ENCODE data around the gene ZNF619. TPM values are rescaled to one million over a fixed set of nuclear protein-coding genes. Genes with fewer than 3 reads are reported as not detected.
"Not testable (repeated sequence)": the region's sequence is repeated elsewhere in the genome, so short reads cannot be mapped to it uniquely, and the experiment has no call there.

The ZNF619 gene
- total and polyA plus RNA-seq, 4 donors, result 0.50 to 7.1 (median 3.3) TPM

DNA sequence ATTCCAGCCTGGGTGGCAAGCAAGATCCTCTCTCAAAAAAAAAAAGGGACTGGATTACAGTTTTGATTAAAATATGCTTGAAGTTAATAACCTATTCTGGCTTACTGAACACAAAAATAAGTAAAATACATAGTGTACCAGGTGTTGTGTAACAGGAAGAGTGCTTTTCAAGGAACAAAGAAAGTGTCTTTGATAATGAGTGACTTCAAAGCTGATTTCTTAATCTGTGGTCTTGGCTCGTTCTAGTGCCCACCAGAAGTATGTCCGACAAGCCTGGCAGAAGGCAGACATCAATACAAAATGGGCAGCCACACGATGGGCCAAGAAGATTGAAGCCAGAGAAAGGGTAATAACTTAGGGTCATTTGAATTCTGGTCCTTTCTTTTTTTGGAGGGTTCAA lies 15.8 kb upstream of the ZNF619 start:
- Histone ChIP-seq H3K27ac (ENCODE audit: low read depth in 1 of 2, low read length in 2 of 2) (no peak overlapping the region), H3K27me3 (ENCODE audit: control insufficient read depth in 1 of 2, insufficient read depth in 2 of 2, low read length in 1 of 2) (no peaks in the 10 kb centered on the region), H3K36me3 (ENCODE audit: control insufficient read depth in 1 of 2, insufficient read depth in 2 of 2, low read length in 1 of 2) (peaks cover 0 to 2% of the 10 kb centered on the region in 2 donors), H3K4me3 (ENCODE audit: low read length in 2 of 2) (no peak overlapping the region), H3K9me3 (ENCODE audit: control insufficient read depth, low read length) (no peaks in the 10 kb centered on the region), H3K4me1 (ENCODE audit: control insufficient read depth in 1 of 2, insufficient read depth in 2 of 2, low read length in 2 of 2) (peaks cover 0 to 7% of the 10 kb centered on the region in 2 donors)
- no peak for DNase-seq
- WGBS, 2 donors, result 74 to 83% methylated on average over 3 of the region's 3 CpGs
- no peak for ATAC-seq (ENCODE audit: low FRiP score)
- intact Hi-C loops (cut with DNase I), result no loop called here

DNA sequence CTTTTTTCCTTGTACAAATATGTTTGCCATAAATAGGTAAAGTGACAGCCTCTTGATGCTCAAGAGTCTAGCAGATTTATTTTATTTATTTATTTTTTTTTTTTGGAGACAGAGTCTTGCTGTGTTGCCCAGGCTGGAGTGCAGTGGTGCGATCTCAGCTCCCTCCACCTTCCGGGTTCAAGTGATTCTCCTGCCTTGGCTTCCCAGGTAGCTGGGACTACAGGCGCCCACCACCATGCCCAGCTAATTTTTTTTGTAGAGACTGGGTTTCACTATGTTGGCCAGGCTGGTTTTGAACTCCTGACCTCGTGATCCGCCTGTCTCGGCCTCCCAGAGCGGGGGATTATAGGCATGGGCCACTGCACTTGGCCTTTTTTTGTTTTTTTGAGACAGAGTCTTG lies 14.1 kb upstream of the ZNF619 start:
- H3K27ac ChIP-seq (ENCODE audit: low read depth in 1 of 2, low read length in 2 of 2); H3K27me3 ChIP-seq (ENCODE audit: control insufficient read depth in 1 of 2, insufficient read depth in 2 of 2, low read length in 1 of 2); H3K9me3 ChIP-seq (ENCODE audit: control insufficient read depth, low read length); H3K36me3 ChIP-seq (ENCODE audit: control insufficient read depth in 1 of 2, insufficient read depth in 2 of 2, low read length in 1 of 2); H3K4me3 ChIP-seq (ENCODE audit: low read length in 2 of 2); ATAC-seq (ENCODE audit: low FRiP score); H3K4me1 ChIP-seq (ENCODE audit: control insufficient read depth in 1 of 2, insufficient read depth in 2 of 2, low read length in 2 of 2); DNase-seq; intact Hi-C loops (cut with DNase I): not testable (repeated sequence)
- WGBS, 2 donors, result 90 to 94% methylated on average over 7 of the region's 7 CpGs

DNA sequence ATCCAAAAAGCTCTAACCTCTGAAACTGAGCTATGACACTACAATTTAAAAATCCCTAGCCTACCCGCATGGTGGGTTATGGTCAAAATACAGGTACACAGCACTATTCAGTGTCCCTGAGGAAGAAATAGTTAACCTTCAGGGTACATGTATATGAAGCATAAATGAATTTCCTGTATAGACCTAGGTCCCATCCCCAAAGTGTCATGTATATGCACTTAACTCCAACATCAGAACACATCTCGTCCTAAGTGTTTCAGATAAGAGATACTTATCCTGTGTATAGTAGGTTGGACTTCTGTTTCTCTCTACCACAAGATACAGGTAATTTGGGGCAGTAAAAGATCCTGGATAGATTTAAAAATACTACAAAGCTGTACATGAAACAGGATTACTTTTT lies 13.3 kb upstream of the ZNF619 start:
- H3K27me3 ChIP-seq (ENCODE audit: control insufficient read depth in 1 of 2, insufficient read depth in 2 of 2, low read length in 1 of 2), result no peaks in the 10 kb centered on the region
- DNase-seq, result no peak
- H3K9me3 ChIP-seq (ENCODE audit: control insufficient read depth, low read length), result no peaks in the 10 kb centered on the region
- H3K27ac ChIP-seq (ENCODE audit: low read depth in 1 of 2, low read length in 2 of 2), result no peak overlapping the region
- H3K4me3 ChIP-seq (ENCODE audit: low read length in 2 of 2), result no peak overlapping the region
- ATAC-seq (ENCODE audit: low FRiP score), result no peak
- WGBS, 2 donors, result 86 to 90% methylated on average over 2 of the region's 2 CpGs
- H3K36me3 ChIP-seq (ENCODE audit: control insufficient read depth in 1 of 2, insufficient read depth in 2 of 2, low read length in 1 of 2), result peaks cover 2 to 3% of the 10 kb centered on the region in 2 donors
- intact Hi-C loops (cut with DNase I), result no loop called here
- peaks cover 0 to under 1% of the 10 kb centered on the region in 2 donors for H3K4me1 ChIP-seq (ENCODE audit: control insufficient read depth in 1 of 2, insufficient read depth in 2 of 2, low read length in 2 of 2)

DNA sequence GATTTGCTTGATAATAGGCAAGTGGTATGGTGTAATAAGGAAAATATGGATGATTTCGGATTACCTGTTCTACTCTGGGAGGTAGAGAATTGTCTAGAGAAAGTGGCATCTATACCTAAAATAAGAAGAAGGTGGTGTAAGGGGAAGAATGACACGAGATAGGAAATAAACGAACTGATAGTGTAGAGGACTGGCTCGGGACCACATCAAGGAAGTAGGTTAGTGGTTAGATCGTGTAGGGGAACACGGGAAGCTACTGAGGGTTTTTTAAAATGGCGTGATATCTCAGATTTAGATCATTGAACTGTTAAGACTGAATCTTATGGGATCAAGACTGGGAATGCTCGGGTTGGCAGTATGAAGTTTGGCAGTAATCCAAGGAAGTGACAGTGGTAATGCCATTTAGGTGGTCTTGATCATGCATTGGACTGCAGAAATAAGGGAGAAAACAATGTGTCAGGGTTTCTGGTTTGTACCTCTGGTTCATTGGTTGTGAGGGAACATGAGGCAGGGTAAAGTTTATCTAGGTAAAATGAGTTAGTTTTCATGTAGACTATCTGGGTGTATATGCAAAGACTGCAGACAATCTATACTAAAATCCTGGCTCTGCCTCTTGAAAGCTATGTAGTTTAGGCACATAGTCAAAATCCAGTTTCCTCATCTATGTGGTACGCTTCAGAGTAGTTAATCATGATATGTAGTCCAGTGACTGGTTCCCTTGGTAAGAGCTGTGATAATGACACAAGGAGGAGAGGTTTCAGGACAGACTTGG lies 12.4 kb upstream of the ZNF619 start:
- Histone ChIP-seq H3K9me3 (ENCODE audit: control insufficient read depth, low read length) (no peaks in the 10 kb centered on the region), H3K27me3 (ENCODE audit: control insufficient read depth in 1 of 2, insufficient read depth in 2 of 2, low read length in 1 of 2) (no peaks in the 10 kb centered on the region), H3K4me1 (ENCODE audit: control insufficient read depth in 1 of 2, insufficient read depth in 2 of 2, low read length in 2 of 2) (no peaks in the 10 kb centered on the region), H3K4me3 (ENCODE audit: low read length in 2 of 2) (no peak overlapping the region), H3K27ac (ENCODE audit: low read depth in 1 of 2, low read length in 2 of 2) (no peak overlapping the region), H3K36me3 (ENCODE audit: control insufficient read depth in 1 of 2, insufficient read depth in 2 of 2, low read length in 1 of 2) (peaks cover 2 to 3% of the 10 kb centered on the region in 2 donors)
- 67 to 72% methylated on average over 9 of the region's 9 CpGs for WGBS, 2 donors
- DNase-seq (no peak), ATAC-seq (ENCODE audit: low FRiP score) (no peak)
- intact Hi-C loops (cut with DNase I), result no loop called here

DNA sequence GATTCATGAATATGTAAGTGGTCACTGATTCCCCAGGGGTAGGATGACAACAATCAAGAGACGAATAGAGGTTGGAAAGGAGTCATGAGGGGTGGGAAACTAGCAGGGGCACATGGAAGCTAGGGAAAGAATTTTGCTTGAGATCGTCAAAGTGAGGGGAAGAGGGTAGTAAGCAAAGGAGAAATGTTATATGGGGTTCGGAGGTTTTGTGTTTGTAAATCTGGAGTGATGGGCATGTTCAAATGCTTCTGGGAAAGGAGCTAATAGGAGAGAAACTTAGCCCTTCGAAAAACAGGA lies 11.9 kb upstream of the ZNF619 start:
- Histone ChIP-seq H3K27ac (ENCODE audit: low read depth in 1 of 2, low read length in 2 of 2) (no peak overlapping the region), H3K27me3 (ENCODE audit: control insufficient read depth in 1 of 2, insufficient read depth in 2 of 2, low read length in 1 of 2) (no peaks in the 10 kb centered on the region), H3K9me3 (ENCODE audit: control insufficient read depth, low read length) (no peaks in the 10 kb centered on the region), H3K4me1 (ENCODE audit: control insufficient read depth in 1 of 2, insufficient read depth in 2 of 2, low read length in 2 of 2) (no peaks in the 10 kb centered on the region), H3K36me3 (ENCODE audit: control insufficient read depth in 1 of 2, insufficient read depth in 2 of 2, low read length in 1 of 2) (peaks cover 2 to 3% of the 10 kb centered on the region in 2 donors), H3K4me3 (ENCODE audit: low read length in 2 of 2) (no peak overlapping the region)
- no peak for DNase-seq
- ATAC-seq (ENCODE audit: low FRiP score), result no peak
- 64 to 66% methylated on average over 4 of the region's 4 CpGs for WGBS, 2 donors
- intact Hi-C loops (cut with DNase I), result no loop called here

DNA sequence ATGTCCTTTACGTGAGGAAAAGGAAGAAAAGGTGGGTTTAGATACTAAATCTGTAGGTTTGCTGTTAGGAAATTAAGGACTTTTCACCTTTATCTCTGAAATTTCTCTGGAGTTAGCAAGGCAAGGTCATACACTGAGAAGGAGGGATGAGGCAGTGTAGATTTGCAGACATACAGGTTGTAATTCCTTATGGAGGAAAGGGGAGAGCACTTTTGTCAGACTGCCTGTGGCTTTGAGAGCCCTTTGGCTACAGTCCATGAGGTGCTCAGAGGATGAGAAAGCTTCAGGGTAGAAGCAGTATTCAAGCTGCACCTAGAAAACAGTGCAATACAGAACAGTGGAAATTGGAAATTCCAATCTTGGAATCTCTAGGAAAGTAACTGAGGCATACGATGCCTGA lies 11.5 kb upstream of the ZNF619 start:
- 75 to 79% methylated on average over 2 of the region's 2 CpGs for WGBS, 2 donors
- Histone ChIP-seq H3K36me3 (ENCODE audit: control insufficient read depth in 1 of 2, insufficient read depth in 2 of 2, low read length in 1 of 2) (peaks cover 2 to 3% of the 10 kb centered on the region in 2 donors), H3K4me3 (ENCODE audit: low read length in 2 of 2) (no peak overlapping the region), H3K27ac (ENCODE audit: low read depth in 1 of 2, low read length in 2 of 2) (no peak overlapping the region), H3K4me1 (ENCODE audit: control insufficient read depth in 1 of 2, insufficient read depth in 2 of 2, low read length in 2 of 2) (no peaks in the 10 kb centered on the region), H3K9me3 (ENCODE audit: control insufficient read depth, low read length) (no peaks in the 10 kb centered on the region), H3K27me3 (ENCODE audit: control insufficient read depth in 1 of 2, insufficient read depth in 2 of 2, low read length in 1 of 2) (no peaks in the 10 kb centered on the region)
- ATAC-seq (ENCODE audit: low FRiP score) (no peak), DNase-seq (no peak)
- intact Hi-C loops (cut with DNase I), result no loop called here

DNA sequence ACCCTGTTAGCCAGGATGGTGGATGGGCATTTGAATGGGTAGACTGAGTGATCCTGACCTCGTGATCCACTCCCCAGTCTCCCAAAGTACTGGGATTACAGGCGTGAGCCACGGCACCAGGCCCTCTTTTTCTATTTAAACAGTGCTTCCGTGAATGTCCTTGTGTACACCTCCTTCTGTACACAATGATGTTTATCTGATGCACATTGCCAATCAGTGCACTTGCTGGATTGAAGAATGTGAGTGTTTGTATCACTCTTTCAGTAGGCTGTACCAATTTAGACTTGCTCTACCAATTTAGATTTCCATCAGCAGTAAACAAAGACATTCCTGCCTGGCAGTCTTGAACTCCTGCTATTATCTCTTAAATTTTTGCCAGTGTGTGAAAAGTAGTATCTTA lies 8.9 kb upstream of the ZNF619 start:
- H3K4me1 ChIP-seq (ENCODE audit: control insufficient read depth in 1 of 2, insufficient read depth in 2 of 2, low read length in 2 of 2), result no peaks in the 10 kb centered on the region
- DNase-seq, result no peak
- no peaks in the 10 kb centered on the region for H3K9me3 ChIP-seq (ENCODE audit: control insufficient read depth, low read length)
- intact Hi-C loops (cut with DNase I), result no loop called here
- H3K36me3 ChIP-seq (ENCODE audit: control insufficient read depth in 1 of 2, insufficient read depth in 2 of 2, low read length in 1 of 2), result peaks cover 2 to 3% of the 10 kb centered on the region in 2 donors
- no peak for ATAC-seq (ENCODE audit: low FRiP score)
- no peak overlapping the region for H3K27ac ChIP-seq (ENCODE audit: low read depth in 1 of 2, low read length in 2 of 2)
- H3K27me3 ChIP-seq (ENCODE audit: control insufficient read depth in 1 of 2, insufficient read depth in 2 of 2, low read length in 1 of 2), result no peaks in the 10 kb centered on the region
- no peak overlapping the region for H3K4me3 ChIP-seq (ENCODE audit: low read length in 2 of 2)
- 88 to 92% methylated on average over 4 of the region's 4 CpGs for WGBS, 2 donors

DNA sequence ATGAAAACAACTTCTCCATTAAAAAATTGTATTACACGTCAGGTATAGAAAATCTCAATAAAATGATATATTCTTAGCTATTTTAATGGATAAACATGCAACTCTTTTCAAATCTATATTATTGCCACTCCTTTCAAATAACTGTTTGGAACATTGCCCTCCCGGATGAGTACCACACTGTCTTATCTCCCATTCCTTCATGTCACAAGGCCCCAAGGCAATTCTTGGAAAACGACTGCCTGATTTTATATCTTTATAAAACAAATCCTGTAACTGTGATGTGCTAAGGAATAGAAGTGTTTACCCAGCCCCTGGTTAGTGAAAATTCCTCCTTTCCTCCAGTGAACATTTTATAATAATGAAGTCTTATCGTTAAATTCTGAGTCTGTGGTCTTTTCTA lies 6.2 kb upstream of the ZNF619 start:
- H3K27me3 ChIP-seq (ENCODE audit: control insufficient read depth in 1 of 2, insufficient read depth in 2 of 2, low read length in 1 of 2), result no peaks in the 10 kb centered on the region
- H3K36me3 ChIP-seq (ENCODE audit: control insufficient read depth in 1 of 2, insufficient read depth in 2 of 2, low read length in 1 of 2), result peaks cover 0 to 3% of the 10 kb centered on the region in 2 donors
- H3K4me1 ChIP-seq (ENCODE audit: control insufficient read depth in 1 of 2, insufficient read depth in 2 of 2, low read length in 2 of 2), result no peaks in the 10 kb centered on the region
- ATAC-seq (ENCODE audit: low FRiP score), result no peak
- intact Hi-C loops (cut with DNase I), result loop anchor here in 1 of 2 donors (10.0 kb wide), 1 partner anchor 54 kb away; the partner anchor contains the start of gene ZNF621
- WGBS, 2 donors, result 78 to 86% methylated on average over 4 of the region's 4 CpGs
- no peak overlapping the region for H3K4me3 ChIP-seq (ENCODE audit: low read length in 2 of 2)
- H3K9me3 ChIP-seq (ENCODE audit: control insufficient read depth, low read length), result no peaks in the 10 kb centered on the region
- DNase-seq, result no peak
- H3K27ac ChIP-seq (ENCODE audit: low read depth in 1 of 2, low read length in 2 of 2), result no peak overlapping the region

DNA sequence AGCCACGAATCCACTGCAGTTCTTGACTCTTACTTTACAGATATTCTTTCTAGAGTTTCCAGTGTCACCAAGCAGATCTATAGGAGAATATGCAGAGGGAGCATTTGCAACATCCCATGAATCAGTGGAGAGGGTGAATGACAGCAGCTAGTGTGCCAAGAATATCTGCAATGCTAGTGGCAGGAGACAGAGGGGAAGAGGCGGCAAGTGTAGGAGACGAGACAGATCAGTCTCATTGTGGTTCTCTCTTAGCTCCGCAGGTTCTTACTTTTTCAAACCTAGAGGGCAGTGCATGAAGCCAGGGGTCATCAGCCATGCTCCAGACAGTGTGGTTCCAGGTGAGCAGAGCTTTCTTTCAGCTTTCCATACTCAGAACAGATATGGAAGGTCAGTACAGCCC lies 744 bp downstream of the ZNF619 start:
- 44 to 47% methylated on average over 4 of the region's 4 CpGs for WGBS, 2 donors
- Histone ChIP-seq H3K9me3 (ENCODE audit: control insufficient read depth, low read length) (no peaks in the 10 kb centered on the region), H3K4me3 (ENCODE audit: low read length in 2 of 2) (peak overlapping the region in 1 of 2 donors; percentile 63), H3K27ac (ENCODE audit: low read depth in 1 of 2, low read length in 2 of 2) (no peak overlapping the region), H3K36me3 (ENCODE audit: control insufficient read depth in 1 of 2, insufficient read depth in 2 of 2, low read length in 1 of 2) (peaks cover 0 to 5% of the 10 kb centered on the region in 2 donors), H3K4me1 (ENCODE audit: control insufficient read depth in 1 of 2, insufficient read depth in 2 of 2, low read length in 2 of 2) (no peaks in the 10 kb centered on the region), H3K27me3 (ENCODE audit: control insufficient read depth in 1 of 2, insufficient read depth in 2 of 2, low read length in 1 of 2) (no peaks in the 10 kb centered on the region)
- ATAC-seq (ENCODE audit: low FRiP score) (no peak), DNase-seq (no peak)
- intact Hi-C loops (cut with DNase I), result loop anchor here in 1 of 2 donors (10.0 kb wide), 1 partner anchor 47 kb away; the partner anchor contains the start of gene ZNF621

Measured in aorta (tissue), 5 donors.